ENCODE results near the gene EVC2.

The EVC2 gene

GRCh38 chr4:5588046-5588445, 120.3 kb downstream of the EVC2 start:
- Histone ChIP-seq H2AFZ (ENCODE audit: low read length) (no peak overlapping the region), H3K27ac (replicated peaks; ENCODE audit: low read length) (no peak overlapping the region), H2BK5ac (ENCODE audit: low read length) (no peak overlapping the region), H3K79me1 (ENCODE audit: low read depth, low read length) (no peaks in the 10 kb centered on the region), H3K9me3 (replicated peaks in 1 of 2; ENCODE audit: control insufficient read depth in 2 of 2, insufficient read depth in 1 of 2, low read depth in 1 of 2, low read length in 2 of 2) (peaks cover 0 to 6% of the 10 kb centered on the region in 2 donors), H2BK12ac (ENCODE audit: low read length) (no peak overlapping the region), H2BK15ac (ENCODE audit: low read length) (no peak overlapping the region), H3K18ac (ENCODE audit: low read length) (no peak overlapping the region), H3K4me2 (ENCODE audit: insufficient read depth, low read length, poor library complexity, severe bottlenecking) (no peak overlapping the region), H3K27me3 (ENCODE audit: control insufficient read depth in 3 of 3, insufficient read depth in 3 of 3, low read depth in 1 of 3, low read length in 3 of 3) (no peaks in the 10 kb centered on the region), H3K4me3 (ENCODE audit: low read length in 2 of 2) (no peak overlapping the region), H3K23ac (ENCODE audit: low read depth, low read length, poor library complexity) (no peak overlapping the region), H3K36me3 (replicated peaks in 1 of 2; ENCODE audit: control insufficient read depth in 2 of 2, insufficient read depth in 2 of 2, low read length in 2 of 2) (peaks cover 0 to 5% of the 10 kb centered on the region in 2 donors), H2AK5ac (ENCODE audit: low read depth, low read length) (no peak overlapping the region), H3K14ac (ENCODE audit: low read length) (no peak overlapping the region), H4K91ac (ENCODE audit: low read depth, low read length, poor library complexity) (no peak overlapping the region), H3K4me1 (ENCODE audit: control insufficient read depth in 2 of 2, insufficient read depth in 1 of 2, low read depth in 1 of 2, low read length in 2 of 2) (no peaks in the 10 kb centered on the region), H4K8ac (ENCODE audit: low read depth, low read length) (no peak overlapping the region), H3K4ac (ENCODE audit: low read length) (no peak overlapping the region), H3K9ac (ENCODE audit: low read depth, low read length, poor library complexity) (no peak overlapping the region), H2BK120ac (ENCODE audit: low read depth, low read length) (no peak overlapping the region)
- no peak for DNase-seq (ENCODE audit: low spot score)
- no CpG with 5 or more reads among the region's 1 CpG for WGBS, 2 donors (ENCODE audit: extremely low coverage in 2 of 2, insufficient read length in 2 of 2, insufficient replicate concordance in 1 of 2)

- H3K36me3 ChIP-seq (replicated peaks in 1 of 2; ENCODE audit: control insufficient read depth in 2 of 2, insufficient read depth in 2 of 2, low read length in 2 of 2): peaks cover 0 to 12% of the 10 kb centered on the region in 2 donors
- H4K8ac ChIP-seq (ENCODE audit: low read depth, low read length): no peak overlapping the region
- no peak overlapping the region for H2BK5ac ChIP-seq (ENCODE audit: low read length)
- peak overlapping the region; percentile 50 for H3K23ac ChIP-seq (ENCODE audit: low read depth, low read length, poor library complexity)
- H3K27me3 ChIP-seq (ENCODE audit: control insufficient read depth in 3 of 3, insufficient read depth in 3 of 3, low read depth in 1 of 3, low read length in 3 of 3): no peaks in the 10 kb centered on the region
- no peak overlapping the region for H3K18ac ChIP-seq (ENCODE audit: low read length)
- peaks cover 0 to 2% of the 10 kb centered on the region in 2 donors for H3K9me3 ChIP-seq (replicated peaks in 1 of 2; ENCODE audit: control insufficient read depth in 2 of 2, insufficient read depth in 1 of 2, low read depth in 1 of 2, low read length in 2 of 2)
- no peak overlapping the region for H3K4me3 ChIP-seq (ENCODE audit: low read length in 2 of 2)
- DNase-seq (ENCODE audit: low spot score): no peak
- H2BK12ac ChIP-seq (ENCODE audit: low read length): no peak overlapping the region
- H3K4me2 ChIP-seq (ENCODE audit: insufficient read depth, low read length, poor library complexity, severe bottlenecking): no peak overlapping the region
- H3K4ac ChIP-seq (ENCODE audit: low read length): no peak overlapping the region
- no peak overlapping the region for H2BK15ac ChIP-seq (ENCODE audit: low read length)
- H2AFZ ChIP-seq (ENCODE audit: low read length): no peak overlapping the region
- H4K91ac ChIP-seq (ENCODE audit: low read depth, low read length, poor library complexity): no peak overlapping the region
- H3K9ac ChIP-seq (ENCODE audit: low read depth, low read length, poor library complexity): peak overlapping the region; percentile 64
- H3K4me1 ChIP-seq (ENCODE audit: control insufficient read depth in 2 of 2, insufficient read depth in 1 of 2, low read depth in 1 of 2, low read length in 2 of 2): peaks cover 0 to 4% of the 10 kb centered on the region in 2 donors
- no peak overlapping the region for H2AK5ac ChIP-seq (ENCODE audit: low read depth, low read length)
- no peaks in the 10 kb centered on the region for H3K79me1 ChIP-seq (ENCODE audit: low read depth, low read length)
- peak overlapping the region; percentile 32 for H3K14ac ChIP-seq (ENCODE audit: low read length)
- no peak overlapping the region for H3K27ac ChIP-seq (replicated peaks; ENCODE audit: low read length)
- H2BK120ac ChIP-seq (ENCODE audit: low read depth, low read length): no peak overlapping the region
- no CpG with 5 or more reads among the region's 5 CpGs for WGBS, 2 donors (ENCODE audit: extremely low coverage in 2 of 2, insufficient read length in 2 of 2, insufficient replicate concordance in 1 of 2)
Observed at GRCh38 chr4:5575941-5576340, 132.4 kb downstream of the EVC2 start.

- H3K27ac ChIP-seq (replicated peaks; ENCODE audit: low read length): no peak overlapping the region
- no peak overlapping the region for H4K8ac ChIP-seq (ENCODE audit: low read depth, low read length)
- peaks cover 0 to 12% of the 10 kb centered on the region in 2 donors for H3K36me3 ChIP-seq (replicated peaks in 1 of 2; ENCODE audit: control insufficient read depth in 2 of 2, insufficient read depth in 2 of 2, low read length in 2 of 2)
- no peak overlapping the region for H3K14ac ChIP-seq (ENCODE audit: low read length)
- no peak overlapping the region for H2AFZ ChIP-seq (ENCODE audit: low read length)
- no peaks in the 10 kb centered on the region for H3K27me3 ChIP-seq (ENCODE audit: control insufficient read depth in 3 of 3, insufficient read depth in 3 of 3, low read depth in 1 of 3, low read length in 3 of 3)
- H3K4me1 ChIP-seq (ENCODE audit: control insufficient read depth in 2 of 2, insufficient read depth in 1 of 2, low read depth in 1 of 2, low read length in 2 of 2): peaks cover 0 to 4% of the 10 kb centered on the region in 2 donors
- H2BK5ac ChIP-seq (ENCODE audit: low read length): no peak overlapping the region
- H3K79me1 ChIP-seq (ENCODE audit: low read depth, low read length): no peaks in the 10 kb centered on the region
- H3K23ac ChIP-seq (ENCODE audit: low read depth, low read length, poor library complexity): no peak overlapping the region
- H3K9ac ChIP-seq (ENCODE audit: low read depth, low read length, poor library complexity): no peak overlapping the region
- peaks cover 0 to 2% of the 10 kb centered on the region in 2 donors for H3K9me3 ChIP-seq (replicated peaks in 1 of 2; ENCODE audit: control insufficient read depth in 2 of 2, insufficient read depth in 1 of 2, low read depth in 1 of 2, low read length in 2 of 2)
- no peak overlapping the region for H3K4me3 ChIP-seq (ENCODE audit: low read length in 2 of 2)
- no peak overlapping the region for H2BK15ac ChIP-seq (ENCODE audit: low read length)
- H2BK12ac ChIP-seq (ENCODE audit: low read length): no peak overlapping the region
- no peak for DNase-seq (ENCODE audit: low spot score)
- H2BK120ac ChIP-seq (ENCODE audit: low read depth, low read length): no peak overlapping the region
- H3K4ac ChIP-seq (ENCODE audit: low read length): no peak overlapping the region
- no peak overlapping the region for H2AK5ac ChIP-seq (ENCODE audit: low read depth, low read length)
- WGBS, 2 donors (ENCODE audit: extremely low coverage in 2 of 2, insufficient read length in 2 of 2, insufficient replicate concordance in 1 of 2): no CpG with 5 or more reads among the region's 5 CpGs
- no peak overlapping the region for H4K91ac ChIP-seq (ENCODE audit: low read depth, low read length, poor library complexity)
- no peak overlapping the region for H3K18ac ChIP-seq (ENCODE audit: low read length)
- no peak overlapping the region for H3K4me2 ChIP-seq (ENCODE audit: insufficient read depth, low read length, poor library complexity, severe bottlenecking)
Observed at GRCh38 chr4:5574386-5574785, 134.0 kb downstream of the EVC2 start.

- Histone ChIP-seq H2BK12ac (ENCODE audit: low read length) (no peak overlapping the region), H2BK120ac (ENCODE audit: low read depth, low read length) (no peak overlapping the region), H2AK5ac (ENCODE audit: low read depth, low read length) (no peak overlapping the region), H3K9me3 (replicated peaks in 1 of 2; ENCODE audit: control insufficient read depth in 2 of 2, insufficient read depth in 1 of 2, low read depth in 1 of 2, low read length in 2 of 2) (peaks cover 0 to 2% of the 10 kb centered on the region in 2 donors), H3K4ac (ENCODE audit: low read length) (no peak overlapping the region), H3K4me1 (ENCODE audit: control insufficient read depth in 2 of 2, insufficient read depth in 1 of 2, low read depth in 1 of 2, low read length in 2 of 2) (peaks cover 0 to 4% of the 10 kb centered on the region in 2 donors), H4K91ac (ENCODE audit: low read depth, low read length, poor library complexity) (no peak overlapping the region), H3K23ac (ENCODE audit: low read depth, low read length, poor library complexity) (no peak overlapping the region), H3K27me3 (ENCODE audit: control insufficient read depth in 3 of 3, insufficient read depth in 3 of 3, low read depth in 1 of 3, low read length in 3 of 3) (no peaks in the 10 kb centered on the region), H3K18ac (ENCODE audit: low read length) (no peak overlapping the region), H2BK5ac (ENCODE audit: low read length) (no peak overlapping the region), H4K8ac (ENCODE audit: low read depth, low read length) (no peak overlapping the region), H3K27ac (replicated peaks; ENCODE audit: low read length) (no peak overlapping the region), H3K14ac (ENCODE audit: low read length) (no peak overlapping the region), H2AFZ (ENCODE audit: low read length) (no peak overlapping the region), H2BK15ac (ENCODE audit: low read length) (no peak overlapping the region), H3K9ac (ENCODE audit: low read depth, low read length, poor library complexity) (no peak overlapping the region), H3K79me1 (ENCODE audit: low read depth, low read length) (no peaks in the 10 kb centered on the region), H3K4me2 (ENCODE audit: insufficient read depth, low read length, poor library complexity, severe bottlenecking) (no peak overlapping the region), H3K36me3 (replicated peaks in 1 of 2; ENCODE audit: control insufficient read depth in 2 of 2, insufficient read depth in 2 of 2, low read length in 2 of 2) (peaks cover 0 to 12% of the 10 kb centered on the region in 2 donors), H3K4me3 (ENCODE audit: low read length in 2 of 2) (no peak overlapping the region)
- no CpG with 5 or more reads among the region's 8 CpGs for WGBS, 2 donors (ENCODE audit: extremely low coverage in 2 of 2, insufficient read length in 2 of 2, insufficient replicate concordance in 1 of 2)
- DNase-seq (ENCODE audit: low spot score): no peak
Observed at GRCh38 chr4:5573965-5574364, 134.4 kb downstream of the EVC2 start.

All from neuronal stem cell (in vitro differentiated cells).